ENCODE measurements around the gene SGMS1. TPM values are rescaled to one million over a fixed set of nuclear protein-coding genes. Genes with fewer than 3 reads are reported as not detected.

SGMS1 gene
- total and polyA plus RNA-seq, 2 donors (not counting 3 experiments of a cell fraction or from before 2014, with no cell fraction given), result 9.7 to 23.7 TPM

DNA sequence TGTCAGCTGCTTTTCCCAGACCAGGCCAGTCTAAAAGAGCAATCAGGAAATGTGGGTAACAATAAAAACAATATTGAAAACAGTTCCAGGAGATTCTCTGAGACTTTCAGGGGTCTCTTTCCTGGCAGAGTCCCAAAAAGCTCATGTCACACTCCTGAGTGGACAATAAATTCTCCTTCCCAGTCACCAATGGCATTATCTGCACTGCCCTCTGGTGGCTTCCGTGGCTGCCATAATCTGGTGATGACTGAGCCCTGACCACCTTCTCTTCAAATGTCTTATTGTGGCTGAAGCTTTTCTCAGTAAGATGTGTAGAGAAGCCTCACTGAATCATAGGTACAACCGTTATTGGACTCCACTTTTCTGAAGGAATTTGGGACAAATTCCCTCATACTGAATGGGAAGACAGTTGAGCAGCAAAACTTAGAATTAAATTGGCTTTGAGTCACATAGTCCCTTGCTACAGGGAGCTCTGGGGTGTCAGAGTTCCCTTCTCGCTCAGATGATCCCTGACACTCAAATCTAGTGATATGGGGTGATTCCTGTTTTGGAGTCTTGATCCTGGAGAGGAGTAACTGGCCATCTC lies 348.0 kb downstream of the SGMS1 start:
- Histone ChIP-seq H3K4me1 (ENCODE audit: control insufficient read depth, extremely low read depth, insufficient read depth, low read length) (no peaks in the 10 kb centered on the region), H3K27me3 (ENCODE audit: control insufficient read depth in 2 of 2, insufficient read depth in 2 of 2, low read length in 2 of 2) (peaks cover 2 to 10% of the 10 kb centered on the region in 2 experiments), H3K9ac (replicated peaks; ENCODE audit: extremely low read depth, insufficient read depth, low read length) (no peak overlapping the region), H2AFZ (ENCODE audit: low read depth, low read length) (no peak overlapping the region), H3K9me3 (replicated peaks; ENCODE audit: control insufficient read depth, insufficient read depth, low read length) (no peaks in the 10 kb centered on the region), H4K20me1 (replicated peaks; ENCODE audit: control insufficient read depth, extremely low read depth, insufficient read depth, low read length) (no peaks in the 10 kb centered on the region), H3K4me2 (ENCODE audit: insufficient read depth, low read length) (no peak overlapping the region), H3K27ac (ENCODE audit: insufficient read depth, low read depth, low read length) (no peak overlapping the region), H3K4me3 (replicated peaks in 1 of 3; ENCODE audit: insufficient read depth in 1 of 3, low read depth in 1 of 3, low read length in 3 of 3) (no peak overlapping the region), H3K79me2 (ENCODE audit: control insufficient read depth, insufficient read depth, low read length) (no peaks in the 10 kb centered on the region), H3K9me1 (replicated peaks; ENCODE audit: control insufficient read depth, extremely low read depth, insufficient read depth, low read length) (no peaks in the 10 kb centered on the region), H3K36me3 (ENCODE audit: control insufficient read depth in 2 of 2, extremely low read depth in 1 of 2, insufficient read depth in 2 of 2, low read length in 2 of 2) (no peaks in the 10 kb centered on the region)
- dilution Hi-C loops (cut with MboI; ENCODE audit: extremely low pct_ligation_motif_present, low sequenced_read_pairs), result no loop called here
- ChIA-PET POLR2A (no interaction called here), CTCF (interaction anchor here (0.7 to 3.0 kb wide), 18 partner anchors 9 to 1618 kb away, joined by 3 to 20 read pairs (median 4); partner anchors contain the start of gene SGMS1)
- FAIRE-seq (peak; percentile 62), DNase-seq (ENCODE audit: low read depth, low spot score) (peak; percentile 39)
- BruUV-seq (replicated peaks), result no TSS peak
- intact Hi-C loops (cut with micrococcal nuclease), result loop anchor here (2.0 kb wide), 1 partner anchor 681 kb away; no protein-coding TSS in a partner anchor
- TF ChIP-seq, protein P1, sequence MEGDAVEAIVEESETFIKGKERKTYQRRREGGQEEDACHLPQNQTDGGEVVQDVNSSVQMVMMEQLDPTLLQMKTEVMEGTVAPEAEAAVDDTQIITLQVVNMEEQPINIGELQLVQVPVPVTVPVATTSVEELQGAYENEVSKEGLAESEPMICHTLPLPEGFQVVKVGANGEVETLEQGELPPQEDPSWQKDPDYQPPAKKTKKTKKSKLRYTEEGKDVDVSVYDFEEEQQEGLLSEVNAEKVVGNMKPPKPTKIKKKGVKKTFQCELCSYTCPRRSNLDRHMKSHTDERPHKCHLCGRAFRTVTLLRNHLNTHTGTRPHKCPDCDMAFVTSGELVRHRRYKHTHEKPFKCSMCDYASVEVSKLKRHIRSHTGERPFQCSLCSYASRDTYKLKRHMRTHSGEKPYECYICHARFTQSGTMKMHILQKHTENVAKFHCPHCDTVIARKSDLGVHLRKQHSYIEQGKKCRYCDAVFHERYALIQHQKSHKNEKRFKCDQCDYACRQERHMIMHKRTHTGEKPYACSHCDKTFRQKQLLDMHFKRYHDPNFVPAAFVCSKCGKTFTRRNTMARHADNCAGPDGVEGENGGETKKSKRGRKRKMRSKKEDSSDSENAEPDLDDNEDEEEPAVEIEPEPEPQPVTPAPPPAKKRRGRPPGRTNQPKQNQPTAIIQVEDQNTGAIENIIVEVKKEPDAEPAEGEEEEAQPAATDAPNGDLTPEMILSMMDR (IDR thresholded peaks at IDR 0.05; ENCODE audit: extremely low read depth in 1 of 2, insufficient read depth in 1 of 2, low read depth in 1 of 2, low read length in 2 of 2), result peak; percentile 52 to 53
- no peak for TF ChIP-seq EZH2 (IDR thresholded peaks at IDR 0.05; ENCODE audit: borderline replicate concordance, low read depth, low read length, severe bottlenecking)

DNA sequence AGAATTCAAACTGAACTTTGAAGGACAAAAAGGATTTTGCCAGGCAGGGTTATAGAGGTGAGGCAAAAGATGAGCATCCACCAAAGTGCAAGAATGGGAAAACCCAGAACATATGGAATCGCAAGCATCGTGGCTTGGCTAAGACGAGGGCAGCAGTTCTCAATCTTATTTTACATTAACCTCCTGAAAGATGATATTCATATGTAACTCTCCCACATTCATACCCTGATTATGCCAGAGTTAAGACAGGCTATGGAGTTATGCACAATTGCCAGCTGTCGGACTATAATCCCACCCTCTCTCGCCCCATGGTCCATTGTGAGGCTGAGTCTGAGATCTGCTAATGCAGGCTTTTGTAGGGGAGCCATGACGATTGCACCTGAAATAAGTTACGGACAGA lies 351.2 kb downstream of the SGMS1 start:
- Histone ChIP-seq H3K36me3 (ENCODE audit: control insufficient read depth in 2 of 2, extremely low read depth in 1 of 2, insufficient read depth in 2 of 2, low read length in 2 of 2) (no peaks in the 10 kb centered on the region), H4K20me1 (replicated peaks; ENCODE audit: control insufficient read depth, extremely low read depth, insufficient read depth, low read length) (no peaks in the 10 kb centered on the region), H3K9me3 (replicated peaks; ENCODE audit: control insufficient read depth, insufficient read depth, low read length) (no peaks in the 10 kb centered on the region), H3K27ac (ENCODE audit: insufficient read depth, low read depth, low read length) (no peak overlapping the region), H3K4me3 (replicated peaks in 1 of 3; ENCODE audit: insufficient read depth in 1 of 3, low read depth in 1 of 3, low read length in 3 of 3) (no peak overlapping the region), H3K9me1 (replicated peaks; ENCODE audit: control insufficient read depth, extremely low read depth, insufficient read depth, low read length) (no peaks in the 10 kb centered on the region), H3K9ac (replicated peaks; ENCODE audit: extremely low read depth, insufficient read depth, low read length) (no peak overlapping the region), H3K27me3 (ENCODE audit: control insufficient read depth in 2 of 2, insufficient read depth in 2 of 2, low read length in 2 of 2) (peaks cover 0 to 10% of the 10 kb centered on the region in 2 experiments), H3K79me2 (ENCODE audit: control insufficient read depth, insufficient read depth, low read length) (no peaks in the 10 kb centered on the region), H2AFZ (ENCODE audit: low read depth, low read length) (no peak overlapping the region), H3K4me1 (ENCODE audit: control insufficient read depth, extremely low read depth, insufficient read depth, low read length) (no peaks in the 10 kb centered on the region), H3K4me2 (ENCODE audit: insufficient read depth, low read length) (no peak overlapping the region)
- CTCF ChIA-PET, result interaction anchor here (0.7 kb wide), 1 partner anchor 1683 kb away, joined by 3 read pairs; no protein-coding TSS in a partner anchor
- POLR2A ChIA-PET, result no interaction called here
- intact Hi-C loops (cut with micrococcal nuclease) (no loop called here), dilution Hi-C loops (cut with MboI; ENCODE audit: extremely low pct_ligation_motif_present, low sequenced_read_pairs) (no loop called here)
- FAIRE-seq, result no peak
- no TSS peak for BruUV-seq (replicated peaks)
- TF ChIP-seq POLR2AphosphoS5 (IDR thresholded peaks at IDR 0.05; ENCODE audit: insufficient read depth, low read depth, low read length) (no peak), EZH2 (IDR thresholded peaks at IDR 0.05; ENCODE audit: borderline replicate concordance, low read depth, low read length, severe bottlenecking) (no peak), MYC (IDR thresholded peaks at IDR 0.05; ENCODE audit: low read depth, low read length) (no peak), GATA2 (IDR thresholded peaks at IDR 0.05; ENCODE audit: insufficient read depth, insufficient read length, low read depth, low read length) (no peak), POLR2A (IDR thresholded peaks at IDR 0.05; ENCODE audit: low read depth, low read length) (no peak), FOS (IDR thresholded peaks at IDR 0.05; ENCODE audit: borderline replicate concordance, insufficient read depth, low read length) (no peak), JUN (IDR thresholded peaks at IDR 0.05; ENCODE audit: borderline replicate concordance, insufficient read depth, insufficient read length, low read depth) (no peak)
- TF ChIP-seq, protein P1 (IDR thresholded peaks at IDR 0.05; ENCODE audit: extremely low read depth in 1 of 2, insufficient read depth in 1 of 2, low read depth in 1 of 2, low read length in 2 of 2), result no peak
- TF ChIP-seq, protein P2, sequence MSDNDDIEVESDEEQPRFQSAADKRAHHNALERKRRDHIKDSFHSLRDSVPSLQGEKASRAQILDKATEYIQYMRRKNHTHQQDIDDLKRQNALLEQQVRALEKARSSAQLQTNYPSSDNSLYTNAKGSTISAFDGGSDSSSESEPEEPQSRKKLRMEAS (IDR thresholded peaks at IDR 0.05; ENCODE audit: insufficient read depth, insufficient read length), result no peak
- DNase-seq (ENCODE audit: low read depth, low spot score), result no peak

Measured in endothelial cell of umbilical vein (primary cell).